Activated CD8-positive, alpha-beta memory T cell treated with anti-CD3 and anti-CD28 coated beads, Interleukin-2, amount 10 ng/mL, durations not matched to agents 7 days and 5 days (primary cell): ENCODE results near the gene GRID1. TPM values are rescaled to one million over a fixed set of nuclear protein-coding genes. Genes with fewer than 3 reads are reported as not detected.

Experiments used
- ATAC-seq: fragments of 150-1000 bp; cut with Tn5 transposase; one replicate; pipeline ENCODE4 v1.10.0; 2021; ENCODE audit warnings: moderate library complexity
- CTCF ChIA-PET: fragments of 350-600 bp; sonication (Branson Sonifier 250); formaldehyde crosslinking; loops from one replicate; lab custom pipeline; 2021; ENCODE audit warnings: antibody characterized with exemption; lab: Charles Lee
- DNase-seq: peaks from one replicate; pipeline ENCODE4 v3.0.0-alpha.2; 2020
- H3K27ac Mint-ChIP-seq: one replicate; pipeline ENCODE4 v1.8.0; 2021; ENCODE audit warnings: mild to moderate bottlenecking, mixed read lengths
- H3K27me3 Mint-ChIP-seq: one replicate; pipeline ENCODE4 v1.8.0; 2021; ENCODE audit warnings: mixed read lengths
- H3K36me3 Mint-ChIP-seq: one replicate; pipeline ENCODE4 v1.8.0; 2021; ENCODE audit warnings: mild to moderate bottlenecking, mixed read lengths
- H3K4me1 Mint-ChIP-seq: one replicate; pipeline ENCODE4 v1.8.0; 2021; ENCODE audit warnings: mixed read lengths
- H3K4me3 Mint-ChIP-seq: one replicate; pipeline ENCODE4 v1.8.0; 2021; ENCODE audit warnings: mild to moderate bottlenecking, moderate library complexity, mixed read lengths
- H3K9me3 Mint-ChIP-seq: one replicate; pipeline ENCODE4 v1.8.0; 2022; ENCODE audit warnings: low read depth, mixed read lengths
- total RNA-seq, 2 experiments: library from RNA; stranded (reverse); gene quantifications; one replicate each; pipeline ENCODE4 v1.2.3, GENCODE V29; 2021

Gene GRID1
- total RNA-seq, 2 experiments from 2014 or later, result not detected

GRCh38 chr10:86267286-86268195, 99.1 kb downstream of the GRID1 start:
- H3K9me3 Mint-ChIP-seq, result no peaks in the 10 kb centered on the region
- CTCF ChIA-PET, result no interaction called here
- no peak overlapping the region for H3K27ac Mint-ChIP-seq
- H3K4me3 Mint-ChIP-seq, result no peak overlapping the region
- peak; percentile 27 for DNase-seq
- no peaks in the 10 kb centered on the region for H3K36me3 Mint-ChIP-seq
- ATAC-seq, result no peak
- no peaks in the 10 kb centered on the region for H3K4me1 Mint-ChIP-seq
- H3K27me3 Mint-ChIP-seq, result peaks cover 23% of the 10 kb centered on the region

- ATAC-seq, result no peak
These were observed 100.0 kb downstream of the GRID1 start for GRCh38 chr10:86266446-86267242.

DNA sequence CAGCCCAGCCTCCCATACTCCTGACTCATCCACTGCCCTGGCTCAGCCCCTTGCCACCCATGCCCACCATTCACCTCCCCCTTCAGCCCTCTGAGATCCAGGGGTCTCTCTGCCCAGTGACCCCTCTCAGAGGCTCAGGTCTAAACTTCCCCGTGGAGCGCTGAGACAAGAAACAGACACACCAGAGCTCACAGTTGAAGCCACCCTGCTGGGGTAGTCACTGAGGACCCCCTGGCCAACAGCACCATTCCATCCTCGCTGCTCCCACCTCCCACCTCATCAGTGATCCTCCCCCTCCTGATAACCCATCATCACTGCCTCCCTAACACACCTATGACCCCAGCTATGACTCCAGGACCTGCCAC, 100.7 kb downstream of the GRID1 start:
- DNase-seq, result peak; percentile 21
- CTCF ChIA-PET, result no interaction called here
- H3K9me3 Mint-ChIP-seq, result no peaks in the 10 kb centered on the region
- H3K4me1 Mint-ChIP-seq, result no peaks in the 10 kb centered on the region
- H3K27ac Mint-ChIP-seq, result no peak overlapping the region
- H3K36me3 Mint-ChIP-seq, result no peaks in the 10 kb centered on the region
- no peak for ATAC-seq
- H3K4me3 Mint-ChIP-seq, result no peak overlapping the region
- peaks cover 28% of the 10 kb centered on the region for H3K27me3 Mint-ChIP-seq

More at GRCh38 chr10:86266446-86267242, 100.0 kb downstream of the GRID1 start:
- no peaks in the 10 kb centered on the region for H3K36me3 Mint-ChIP-seq
- CTCF ChIA-PET, result no interaction called here
- no peak overlapping the region for H3K27ac Mint-ChIP-seq
- peaks cover 25% of the 10 kb centered on the region for H3K27me3 Mint-ChIP-seq
- no peaks in the 10 kb centered on the region for H3K9me3 Mint-ChIP-seq
- H3K4me1 Mint-ChIP-seq, result no peaks in the 10 kb centered on the region
- DNase-seq, result peak; percentile 30
- no peak overlapping the region for H3K4me3 Mint-ChIP-seq

- Mint-ChIP-seq H3K4me3 (no peak overlapping the region), H3K9me3 (no peaks in the 10 kb centered on the region), H3K27ac (no peak overlapping the region), H3K27me3 (peaks cover 29% of the 10 kb centered on the region), H3K4me1 (no peaks in the 10 kb centered on the region), H3K36me3 (no peaks in the 10 kb centered on the region)
- DNase-seq, result peak; percentile 31
- CTCF ChIA-PET, result no interaction called here
- no peak for ATAC-seq
These were observed 101.2 kb downstream of the GRID1 start for GRCh38 chr10:86265236-86265894.

DNA sequence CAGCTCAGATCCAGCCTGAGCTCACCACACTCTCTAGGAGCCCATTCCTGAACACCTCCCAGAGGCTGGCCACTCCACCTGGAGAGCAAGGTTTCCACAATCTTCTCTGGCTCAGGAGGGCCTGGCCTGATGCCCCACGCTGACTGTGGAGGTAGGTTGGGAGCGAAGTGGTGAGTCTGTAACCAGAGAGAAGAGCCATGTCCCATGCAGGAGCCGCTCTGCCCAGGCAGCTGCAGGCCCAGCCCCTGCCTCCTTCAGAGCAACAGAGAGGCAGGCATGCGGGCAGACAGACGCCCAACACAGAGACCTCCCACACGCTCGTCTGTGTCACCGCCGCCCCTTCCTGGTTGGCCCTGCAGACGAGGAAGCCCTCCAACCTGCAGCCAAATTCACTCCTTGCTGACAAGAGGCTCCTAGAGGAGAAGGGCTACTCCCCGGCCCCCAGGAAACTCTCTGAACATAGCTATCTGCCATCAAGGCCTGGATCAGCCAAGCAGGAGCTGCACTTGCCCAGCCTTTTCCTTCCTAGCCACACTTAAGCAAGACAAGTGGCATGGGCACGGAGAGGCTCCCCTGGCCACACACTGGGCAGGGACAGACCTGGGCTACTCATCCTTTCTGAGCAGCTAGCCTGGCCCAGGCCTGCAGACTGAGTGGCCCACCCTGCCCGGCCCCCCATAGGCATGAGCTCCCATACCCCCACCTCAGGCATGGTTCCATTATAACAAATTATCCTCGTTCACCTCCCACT, 101.9 kb downstream of the GRID1 start:
- no peaks in the 10 kb centered on the region for H3K9me3 Mint-ChIP-seq
- CTCF ChIA-PET, result no interaction called here
- no peak overlapping the region for H3K27ac Mint-ChIP-seq
- H3K4me1 Mint-ChIP-seq, result no peaks in the 10 kb centered on the region
- DNase-seq (peak; percentile 19), ATAC-seq (no peak)
- H3K27me3 Mint-ChIP-seq, result peaks cover 34% of the 10 kb centered on the region
- no peaks in the 10 kb centered on the region for H3K36me3 Mint-ChIP-seq
- H3K4me3 Mint-ChIP-seq, result no peak overlapping the region

- DNase-seq (peak; percentile 26), ATAC-seq (no peak)
These were observed 102.7 kb downstream of the GRID1 start for GRCh38 chr10:86263907-86264306.

GRCh38 chr10:86263209-86263608, 103.4 kb downstream of the GRID1 start:
- H3K27me3 Mint-ChIP-seq, result peaks cover 39% of the 10 kb centered on the region
- no peak overlapping the region for H3K27ac Mint-ChIP-seq
- DNase-seq (peak; percentile 34), ATAC-seq (no peak)
- no peaks in the 10 kb centered on the region for H3K9me3 Mint-ChIP-seq
- CTCF ChIA-PET, result no interaction called here
- H3K4me1 Mint-ChIP-seq, result no peaks in the 10 kb centered on the region
- H3K4me3 Mint-ChIP-seq, result no peak overlapping the region
- no peaks in the 10 kb centered on the region for H3K36me3 Mint-ChIP-seq

More at GRCh38 chr10:86263907-86264306, 102.7 kb downstream of the GRID1 start:
- H3K9me3 Mint-ChIP-seq, result no peaks in the 10 kb centered on the region
- CTCF ChIA-PET, result no interaction called here
- H3K4me3 Mint-ChIP-seq, result no peak overlapping the region
- H3K27ac Mint-ChIP-seq, result no peak overlapping the region
- peaks cover 34% of the 10 kb centered on the region for H3K27me3 Mint-ChIP-seq
- no peaks in the 10 kb centered on the region for H3K4me1 Mint-ChIP-seq
- no peaks in the 10 kb centered on the region for H3K36me3 Mint-ChIP-seq

DNA sequence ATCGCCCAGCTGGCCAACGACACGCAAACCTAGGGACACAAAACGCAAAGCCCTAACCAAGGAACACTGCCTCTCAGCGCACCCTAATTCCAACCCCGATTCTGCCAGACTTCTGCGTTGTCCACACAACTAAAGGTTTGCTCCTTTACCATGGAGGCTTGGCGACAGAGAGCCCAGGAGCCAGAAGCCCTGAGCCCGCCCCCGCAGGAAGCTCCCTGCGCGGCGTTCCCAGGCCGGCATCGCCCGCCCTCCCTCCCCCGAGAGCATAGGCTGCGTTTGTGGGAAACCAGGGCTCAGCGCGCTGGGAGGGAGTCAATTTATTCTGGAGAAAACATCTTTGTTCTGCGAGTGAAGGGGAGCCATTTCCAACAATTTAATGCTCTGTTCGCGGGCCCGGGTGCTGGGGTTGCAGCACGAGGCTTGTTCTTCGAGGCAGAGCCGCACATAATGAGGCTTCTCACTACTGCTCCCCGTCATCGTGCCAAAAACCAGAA, 103.9 kb downstream of the GRID1 start:
- Mint-ChIP-seq H3K9me3 (no peaks in the 10 kb centered on the region), H3K4me3 (no peak overlapping the region), H3K27ac (no peak overlapping the region), H3K36me3 (no peaks in the 10 kb centered on the region), H3K4me1 (no peaks in the 10 kb centered on the region), H3K27me3 (peaks cover 39% of the 10 kb centered on the region)
- ATAC-seq (no peak), DNase-seq (peak; percentile 18)
- CTCF ChIA-PET, result interaction anchor here (0.9 kb wide), 1 partner anchor 15 kb away, joined by 3 read pairs; no protein-coding TSS in a partner anchor

DNA sequence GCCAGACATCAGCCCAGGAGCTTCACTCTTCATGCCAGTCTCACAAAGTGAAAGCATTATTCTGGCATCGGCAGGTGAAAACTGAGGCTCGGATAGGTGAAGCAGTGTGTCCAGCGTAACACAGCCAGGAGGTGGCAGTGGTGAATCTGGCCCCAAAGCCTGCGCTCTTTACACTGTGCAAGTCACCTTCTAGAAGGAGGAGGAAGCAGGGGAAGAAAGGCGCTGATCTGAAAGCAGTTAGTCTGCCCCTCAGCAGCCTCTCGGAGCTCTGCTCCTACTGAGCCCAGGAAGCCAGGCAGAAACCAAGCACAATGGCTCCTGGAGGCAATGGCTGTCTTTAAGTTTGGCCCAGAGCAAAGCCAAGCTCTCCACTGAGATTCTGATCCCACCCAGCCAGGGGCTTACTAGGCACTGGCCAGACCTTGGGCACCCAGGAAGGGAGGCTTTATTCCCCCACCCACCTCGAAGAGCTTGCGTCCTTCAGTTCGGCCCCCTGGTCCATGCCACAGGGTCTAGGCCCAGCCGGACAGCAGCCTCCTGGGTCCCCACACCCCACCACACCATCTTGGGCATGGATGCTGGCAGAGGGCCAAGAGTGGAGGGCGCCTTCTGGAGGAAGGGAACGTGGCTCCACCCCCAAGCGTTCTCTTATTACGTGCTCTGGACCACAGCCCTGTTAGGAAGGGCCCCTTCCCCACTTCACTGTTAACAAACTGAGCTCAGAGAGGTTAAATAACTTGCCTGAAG, 104.5 kb downstream of the GRID1 start:
- Mint-ChIP-seq H3K36me3 (no peaks in the 10 kb centered on the region), H3K27ac (no peak overlapping the region), H3K4me3 (no peak overlapping the region), H3K9me3 (no peaks in the 10 kb centered on the region), H3K27me3 (peaks cover 41% of the 10 kb centered on the region), H3K4me1 (no peaks in the 10 kb centered on the region)
- ATAC-seq (peak; percentile 30), DNase-seq (peak; percentile 40)
- CTCF ChIA-PET, result interaction anchor here (0.9 kb wide), 1 partner anchor 16 kb away, joined by 3 read pairs; no protein-coding TSS in a partner anchor

DNA sequence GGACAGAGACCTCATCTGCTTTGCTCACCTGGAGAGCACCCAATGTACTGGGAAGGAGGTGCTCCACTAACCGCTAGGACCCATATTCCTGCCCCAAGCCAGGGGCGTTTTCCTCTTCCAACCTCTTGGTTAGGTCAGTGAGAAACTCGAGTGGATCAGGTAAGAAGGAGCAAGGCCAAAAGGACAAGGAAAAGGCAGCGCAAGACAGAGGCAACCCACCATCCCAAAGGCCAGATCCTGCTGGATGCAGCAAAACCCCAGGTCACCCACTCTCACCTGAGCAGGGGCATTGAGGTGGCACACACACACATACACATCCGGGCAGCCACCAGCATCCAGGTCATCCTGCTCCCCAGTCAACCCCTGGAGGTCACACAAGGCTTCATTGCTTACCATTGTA, 105.1 kb downstream of the GRID1 start:
- no peaks in the 10 kb centered on the region for H3K9me3 Mint-ChIP-seq
- DNase-seq, result peak; percentile 34
- H3K4me3 Mint-ChIP-seq, result no peak overlapping the region
- H3K27me3 Mint-ChIP-seq, result peaks cover 42% of the 10 kb centered on the region
- ATAC-seq, result no peak
- no peaks in the 10 kb centered on the region for H3K4me1 Mint-ChIP-seq
- no peak overlapping the region for H3K27ac Mint-ChIP-seq
- CTCF ChIA-PET, result no interaction called here
- no peaks in the 10 kb centered on the region for H3K36me3 Mint-ChIP-seq

GRCh38 chr10:86260564-86260963, 106.0 kb downstream of the GRID1 start:
- CTCF ChIA-PET, result no interaction called here
- no peaks in the 10 kb centered on the region for H3K9me3 Mint-ChIP-seq

DNA sequence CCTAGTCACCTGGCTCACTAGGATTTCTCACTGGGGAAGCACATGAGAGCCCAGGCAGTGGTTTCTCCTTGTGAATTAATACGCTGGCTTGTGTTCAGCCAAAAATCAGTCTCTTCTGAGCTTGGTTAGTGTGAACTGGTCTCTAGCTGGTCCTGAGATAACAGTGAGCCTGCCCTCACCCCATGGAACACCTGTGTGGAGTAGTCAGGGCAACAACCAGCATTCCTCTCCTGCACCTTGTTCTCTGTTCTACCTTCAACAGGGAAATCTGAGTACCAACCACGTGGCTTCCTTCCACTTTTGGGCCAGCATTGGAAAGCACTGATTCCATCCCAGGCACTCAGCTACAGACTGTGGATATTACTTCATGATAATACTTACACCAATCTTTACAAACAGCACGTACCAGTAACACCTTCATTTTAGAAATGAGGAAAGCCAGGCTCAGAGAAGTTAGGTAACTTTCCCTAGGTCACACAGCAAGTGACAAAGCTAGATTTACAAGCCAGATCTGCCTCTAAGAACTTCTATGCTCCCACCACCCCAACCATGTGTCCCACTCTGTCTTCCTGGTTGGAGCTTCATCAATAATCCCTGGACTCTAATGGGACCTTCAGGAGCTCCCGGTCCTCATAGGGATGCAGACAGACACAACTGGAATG, 106.6 kb downstream of the GRID1 start:
- no peaks in the 10 kb centered on the region for H3K4me1 Mint-ChIP-seq
- no peaks in the 10 kb centered on the region for H3K9me3 Mint-ChIP-seq
- no peak overlapping the region for H3K4me3 Mint-ChIP-seq
- no peak overlapping the region for H3K27ac Mint-ChIP-seq
- DNase-seq, result peak; percentile 23
- no peak for ATAC-seq
- H3K36me3 Mint-ChIP-seq, result no peaks in the 10 kb centered on the region
- H3K27me3 Mint-ChIP-seq, result peaks cover 39% of the 10 kb centered on the region
- CTCF ChIA-PET, result no interaction called here

More at GRCh38 chr10:86260564-86260963, 106.0 kb downstream of the GRID1 start:
- Mint-ChIP-seq H3K36me3 (no peaks in the 10 kb centered on the region), H3K4me3 (no peak overlapping the region), H3K27me3 (peaks cover 42% of the 10 kb centered on the region), H3K4me1 (no peaks in the 10 kb centered on the region), H3K27ac (no peak overlapping the region)
- ATAC-seq, result no peak
- DNase-seq, result peak; percentile 12
